ENCODE data around the gene IPPK.

The IPPK gene

DNA sequence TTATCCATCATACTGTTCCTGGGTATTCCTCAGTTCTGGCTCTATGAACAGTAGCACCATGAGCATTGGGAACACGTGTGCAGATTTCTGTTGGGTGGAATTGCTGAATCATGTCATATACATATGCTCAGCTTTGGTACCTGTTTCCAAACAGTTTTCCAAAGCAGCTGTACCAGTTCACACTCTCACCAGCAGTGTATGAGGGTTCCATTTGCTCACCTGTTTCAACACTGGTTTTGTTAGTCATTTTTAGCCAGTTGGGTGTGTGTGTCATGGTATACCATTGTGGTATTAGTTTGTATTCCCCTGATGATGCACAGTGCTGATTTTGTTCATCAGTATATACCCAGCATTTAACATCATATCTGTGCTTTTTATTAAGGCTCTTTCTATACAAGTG is 77.4 kb downstream of the IPPK start:
- H3K9me3 ChIP-seq (ENCODE audit: low read length) = no peaks in the 10 kb centered on the region
- H3K36me3 ChIP-seq (ENCODE audit: insufficient read depth, low read length) = no peaks in the 10 kb centered on the region
- H3K79me2 ChIP-seq (ENCODE audit: insufficient read depth, low read length) = no peaks in the 10 kb centered on the region
- no peak overlapping the region for H3K9ac ChIP-seq (ENCODE audit: low read length)
- H3K4me1 ChIP-seq (ENCODE audit: insufficient read depth, low read length, severe bottlenecking) = no peaks in the 10 kb centered on the region
- H3K4me3 ChIP-seq (ENCODE audit: low read depth, low read length, poor library complexity, severe bottlenecking) = no peak overlapping the region
- H3K4me2 ChIP-seq (ENCODE audit: low read length) = no peak overlapping the region
- no peaks in the 10 kb centered on the region for H3K27me3 ChIP-seq (ENCODE audit: insufficient read depth, low read length)
- no peak overlapping the region for H3K27ac ChIP-seq (ENCODE audit: low read depth, low read length, poor library complexity, severe bottlenecking)
- H3K9me2 ChIP-seq (ENCODE audit: low read depth, low read length) = no peaks in the 10 kb centered on the region
- H2AFZ ChIP-seq (ENCODE audit: low read length) = no peak overlapping the region
- TF ChIP-seq, protein P1, sequence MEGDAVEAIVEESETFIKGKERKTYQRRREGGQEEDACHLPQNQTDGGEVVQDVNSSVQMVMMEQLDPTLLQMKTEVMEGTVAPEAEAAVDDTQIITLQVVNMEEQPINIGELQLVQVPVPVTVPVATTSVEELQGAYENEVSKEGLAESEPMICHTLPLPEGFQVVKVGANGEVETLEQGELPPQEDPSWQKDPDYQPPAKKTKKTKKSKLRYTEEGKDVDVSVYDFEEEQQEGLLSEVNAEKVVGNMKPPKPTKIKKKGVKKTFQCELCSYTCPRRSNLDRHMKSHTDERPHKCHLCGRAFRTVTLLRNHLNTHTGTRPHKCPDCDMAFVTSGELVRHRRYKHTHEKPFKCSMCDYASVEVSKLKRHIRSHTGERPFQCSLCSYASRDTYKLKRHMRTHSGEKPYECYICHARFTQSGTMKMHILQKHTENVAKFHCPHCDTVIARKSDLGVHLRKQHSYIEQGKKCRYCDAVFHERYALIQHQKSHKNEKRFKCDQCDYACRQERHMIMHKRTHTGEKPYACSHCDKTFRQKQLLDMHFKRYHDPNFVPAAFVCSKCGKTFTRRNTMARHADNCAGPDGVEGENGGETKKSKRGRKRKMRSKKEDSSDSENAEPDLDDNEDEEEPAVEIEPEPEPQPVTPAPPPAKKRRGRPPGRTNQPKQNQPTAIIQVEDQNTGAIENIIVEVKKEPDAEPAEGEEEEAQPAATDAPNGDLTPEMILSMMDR (IDR thresholded peaks at IDR 0.05; ENCODE audit: low read length) = no peak
- TF ChIP-seq EZH2 (IDR thresholded peaks at IDR 0.05; ENCODE audit: borderline replicate concordance, low read length) = no peak
- H4K20me1 ChIP-seq (ENCODE audit: insufficient read depth, low read length) = no peaks in the 10 kb centered on the region
- no peaks in the 10 kb centered on the region for H3F3A ChIP-seq (ENCODE audit: insufficient read depth, low read length)

DNA sequence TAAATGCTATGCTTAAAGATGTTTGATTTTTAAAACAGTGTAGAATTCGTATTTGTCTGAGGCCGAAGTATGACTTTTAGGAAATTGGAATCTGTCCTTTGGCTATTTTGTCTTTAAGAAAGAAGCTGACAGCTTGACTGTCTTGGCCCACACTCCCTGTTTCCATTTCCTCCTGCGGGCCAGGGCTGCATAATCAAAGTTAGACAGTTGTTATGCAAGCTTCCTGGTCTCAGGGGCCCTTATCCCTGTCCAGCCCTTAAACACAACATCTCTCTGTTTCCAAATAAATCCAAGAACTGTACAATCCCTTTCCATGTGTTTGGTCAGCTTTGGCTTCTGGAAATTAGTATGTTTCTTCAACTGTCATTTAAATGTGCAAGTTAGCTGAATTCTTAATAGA is 79.6 kb downstream of the IPPK start:
- Histone ChIP-seq H3K79me2 (ENCODE audit: insufficient read depth, low read length) (no peaks in the 10 kb centered on the region), H3K9me2 (ENCODE audit: low read depth, low read length) (no peaks in the 10 kb centered on the region), H3K4me3 (ENCODE audit: low read depth, low read length, poor library complexity, severe bottlenecking) (no peak overlapping the region), H2AFZ (ENCODE audit: low read length) (no peak overlapping the region), H3F3A (ENCODE audit: insufficient read depth, low read length) (no peaks in the 10 kb centered on the region), H3K9me3 (ENCODE audit: low read length) (no peaks in the 10 kb centered on the region), H4K20me1 (ENCODE audit: insufficient read depth, low read length) (no peaks in the 10 kb centered on the region), H3K27ac (ENCODE audit: low read depth, low read length, poor library complexity, severe bottlenecking) (no peak overlapping the region), H3K9ac (ENCODE audit: low read length) (no peak overlapping the region), H3K4me1 (ENCODE audit: insufficient read depth, low read length, severe bottlenecking) (no peaks in the 10 kb centered on the region), H3K4me2 (ENCODE audit: low read length) (no peak overlapping the region), H3K36me3 (ENCODE audit: insufficient read depth, low read length) (no peaks in the 10 kb centered on the region), H3K27me3 (ENCODE audit: insufficient read depth, low read length) (no peaks in the 10 kb centered on the region)
- no peak for TF ChIP-seq EZH2 (IDR thresholded peaks at IDR 0.05; ENCODE audit: borderline replicate concordance, low read length)
- TF ChIP-seq, protein P1 (IDR thresholded peaks at IDR 0.05; ENCODE audit: low read length) = no peak

DNA sequence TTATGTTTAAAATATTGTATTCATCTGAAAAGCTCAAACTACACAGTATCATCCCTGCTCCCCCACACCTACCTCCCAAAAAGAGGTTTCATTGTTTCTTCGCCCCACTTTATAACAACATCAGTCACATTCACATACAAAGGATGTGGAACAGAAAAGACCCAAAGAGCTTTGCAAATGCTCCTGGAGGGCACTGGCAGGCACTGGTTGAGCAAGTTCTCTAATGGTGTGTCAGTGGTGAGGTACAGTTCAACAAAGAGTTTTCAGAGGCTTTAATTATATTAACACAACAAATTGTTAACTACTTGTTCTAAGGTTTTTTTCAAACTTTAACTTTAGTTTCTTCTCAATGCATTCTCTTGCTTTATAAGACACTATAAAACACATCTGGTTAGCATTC is 80.0 kb downstream of the IPPK start:
- no peaks in the 10 kb centered on the region for H3F3A ChIP-seq (ENCODE audit: insufficient read depth, low read length)
- no peaks in the 10 kb centered on the region for H4K20me1 ChIP-seq (ENCODE audit: insufficient read depth, low read length)
- H3K27ac ChIP-seq (ENCODE audit: low read depth, low read length, poor library complexity, severe bottlenecking) = no peak overlapping the region
- no peak overlapping the region for H2AFZ ChIP-seq (ENCODE audit: low read length)
- no peaks in the 10 kb centered on the region for H3K27me3 ChIP-seq (ENCODE audit: insufficient read depth, low read length)
- no peaks in the 10 kb centered on the region for H3K9me3 ChIP-seq (ENCODE audit: low read length)
- H3K9me2 ChIP-seq (ENCODE audit: low read depth, low read length) = no peaks in the 10 kb centered on the region
- H3K4me3 ChIP-seq (ENCODE audit: low read depth, low read length, poor library complexity, severe bottlenecking) = no peak overlapping the region
- H3K4me1 ChIP-seq (ENCODE audit: insufficient read depth, low read length, severe bottlenecking) = no peaks in the 10 kb centered on the region
- no peaks in the 10 kb centered on the region for H3K36me3 ChIP-seq (ENCODE audit: insufficient read depth, low read length)
- no peak overlapping the region for H3K4me2 ChIP-seq (ENCODE audit: low read length)
- H3K79me2 ChIP-seq (ENCODE audit: insufficient read depth, low read length) = no peaks in the 10 kb centered on the region
- TF ChIP-seq EZH2 (IDR thresholded peaks at IDR 0.05; ENCODE audit: borderline replicate concordance, low read length) = no peak
- TF ChIP-seq, protein P1 (IDR thresholded peaks at IDR 0.05; ENCODE audit: low read length) = no peak
- H3K9ac ChIP-seq (ENCODE audit: low read length) = no peak overlapping the region
